HG03135 (cell line): ENCODE data around the gene PARVA.

ENCODE experiments used
- ATAC-seq: cut with Tn5 transposase; IDR thresholded peaks from one replicate; pipeline ENCODE4 v1.9.1; 2021; ENCODE audit warnings: mild to moderate bottlenecking, moderate library complexity; ENCODE audit not compliant: unreplicated experiment

The PARVA gene

GRCh38 chr11:12524865-12525264, 147.5 kb downstream of the PARVA start:
- ATAC-seq = no peak

- no peak for ATAC-seq
Measured at GRCh38 chr11:12525466-12526055, 148.2 kb downstream of the PARVA start.

- ATAC-seq = no peak
Measured at GRCh38 chr11:12526789-12527188, 149.4 kb downstream of the PARVA start.

- ATAC-seq = no peak
Measured at GRCh38 chr11:12528487-12528886, 151.1 kb downstream of the PARVA start.

- no peak for ATAC-seq
Measured at GRCh38 chr11:12529041-12529440, 151.7 kb downstream of the PARVA start.

- no peak for ATAC-seq
Measured at GRCh38 chr11:12529793-12530192, 152.4 kb downstream of the PARVA start.

GRCh38 chr11:12531020-12531419, 153.6 kb downstream of the PARVA start:
- ATAC-seq = no peak

GRCh38 chr11:12531681-12532080, 154.3 kb downstream of the PARVA start:
- no peak for ATAC-seq

GRCh38 chr11:12532580-12532979, 155.2 kb downstream of the PARVA start:
- ATAC-seq = no peak

GRCh38 chr11:12534549-12534948, 157.2 kb downstream of the PARVA start:
- ATAC-seq = no peak

- no peak for ATAC-seq
Measured at GRCh38 chr11:12535321-12535720, 157.9 kb downstream of the PARVA start.

- no peak for ATAC-seq
Measured at GRCh38 chr11:12536566-12536965, 159.2 kb downstream of the PARVA start.

GRCh38 chr11:12537778-12538401, 160.5 kb downstream of the PARVA start:
- no peak for ATAC-seq

- ATAC-seq = no peak
Measured at GRCh38 chr11:12538889-12539421, 161.6 kb downstream of the PARVA start.

- no peak for ATAC-seq
Measured at GRCh38 chr11:12539572-12539971, 162.2 kb downstream of the PARVA start.

GRCh38 chr11:12540075-12540680, 162.8 kb downstream of the PARVA start:
- no peak for ATAC-seq

GRCh38 chr11:12540913-12541582, 163.7 kb downstream of the PARVA start:
- no peak for ATAC-seq

GRCh38 chr11:12541583-12542151, 164.3 kb downstream of the PARVA start:
- ATAC-seq = no peak

GRCh38 chr11:12542186-12542935, 165.0 kb downstream of the PARVA start:
- ATAC-seq = no peak

- no peak for ATAC-seq
Measured at GRCh38 chr11:12543596-12544415, 166.4 kb downstream of the PARVA start.
